A549 (cell line): ENCODE measurements around the gene DACT3.

Source experiments
- BCL3 ChIP-seq: fragments of >200 bp; sonication (Bioruptor Twin); formaldehyde crosslinking; IDR thresholded peaks from 3 replicates; pipeline ENCODE4 v1.6.1; 2016
- EP300 ChIP-seq, 2 experiments: fragments of >200 bp; sonication (Bioruptor Twin); formaldehyde crosslinking; IDR thresholded peaks; 2 replicates in 1 of 2; 3 replicates in 1 of 2; pipeline ENCODE4 v1.6.1; 2016 to 2017
- KDM1A ChIP-seq: fragments of 200-600 bp; sonication (generic); IDR thresholded peaks from 2 replicates; pipeline ENCODE4 v1.6.1; 2016; ENCODE audit warnings: low read depth, mild to moderate bottlenecking
- POLR2A ChIP-seq: IDR thresholded peaks from 2 replicates; pipeline ENCODE4 v1.6.1; 2012; ENCODE audit warnings: mild to moderate bottlenecking, low read length
- TF ChIP-seq, protein P1 (sequence below): fragments of >200 bp; sonication (Bioruptor Twin); formaldehyde crosslinking; IDR thresholded peaks from 3 replicates; pipeline ENCODE4 v1.5.1; 2016
- TF ChIP-seq, protein P2 (sequence below): IDR thresholded peaks from 2 replicates; pipeline ENCODE4 v1.6.1; 2012

GRCh38 chr19:46637224-46637623, 23.8 kb downstream of the DACT3 start:
- TF ChIP-seq POLR2A (no peak), KDM1A (no peak), EP300 (IDR thresholded peaks at IDR 0.05) (no peak), BCL3 (no peak)
- TF ChIP-seq, protein P1, sequence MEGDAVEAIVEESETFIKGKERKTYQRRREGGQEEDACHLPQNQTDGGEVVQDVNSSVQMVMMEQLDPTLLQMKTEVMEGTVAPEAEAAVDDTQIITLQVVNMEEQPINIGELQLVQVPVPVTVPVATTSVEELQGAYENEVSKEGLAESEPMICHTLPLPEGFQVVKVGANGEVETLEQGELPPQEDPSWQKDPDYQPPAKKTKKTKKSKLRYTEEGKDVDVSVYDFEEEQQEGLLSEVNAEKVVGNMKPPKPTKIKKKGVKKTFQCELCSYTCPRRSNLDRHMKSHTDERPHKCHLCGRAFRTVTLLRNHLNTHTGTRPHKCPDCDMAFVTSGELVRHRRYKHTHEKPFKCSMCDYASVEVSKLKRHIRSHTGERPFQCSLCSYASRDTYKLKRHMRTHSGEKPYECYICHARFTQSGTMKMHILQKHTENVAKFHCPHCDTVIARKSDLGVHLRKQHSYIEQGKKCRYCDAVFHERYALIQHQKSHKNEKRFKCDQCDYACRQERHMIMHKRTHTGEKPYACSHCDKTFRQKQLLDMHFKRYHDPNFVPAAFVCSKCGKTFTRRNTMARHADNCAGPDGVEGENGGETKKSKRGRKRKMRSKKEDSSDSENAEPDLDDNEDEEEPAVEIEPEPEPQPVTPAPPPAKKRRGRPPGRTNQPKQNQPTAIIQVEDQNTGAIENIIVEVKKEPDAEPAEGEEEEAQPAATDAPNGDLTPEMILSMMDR, result no peak
- TF ChIP-seq, protein P2, sequence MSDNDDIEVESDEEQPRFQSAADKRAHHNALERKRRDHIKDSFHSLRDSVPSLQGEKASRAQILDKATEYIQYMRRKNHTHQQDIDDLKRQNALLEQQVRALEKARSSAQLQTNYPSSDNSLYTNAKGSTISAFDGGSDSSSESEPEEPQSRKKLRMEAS, result no peak
